ENCODE data around the gene SCMH1.

GRCh38 chr1:41144285-41144684, 97.8 kb downstream of the SCMH1 start:
- TF ChIP-seq, protein P1, sequence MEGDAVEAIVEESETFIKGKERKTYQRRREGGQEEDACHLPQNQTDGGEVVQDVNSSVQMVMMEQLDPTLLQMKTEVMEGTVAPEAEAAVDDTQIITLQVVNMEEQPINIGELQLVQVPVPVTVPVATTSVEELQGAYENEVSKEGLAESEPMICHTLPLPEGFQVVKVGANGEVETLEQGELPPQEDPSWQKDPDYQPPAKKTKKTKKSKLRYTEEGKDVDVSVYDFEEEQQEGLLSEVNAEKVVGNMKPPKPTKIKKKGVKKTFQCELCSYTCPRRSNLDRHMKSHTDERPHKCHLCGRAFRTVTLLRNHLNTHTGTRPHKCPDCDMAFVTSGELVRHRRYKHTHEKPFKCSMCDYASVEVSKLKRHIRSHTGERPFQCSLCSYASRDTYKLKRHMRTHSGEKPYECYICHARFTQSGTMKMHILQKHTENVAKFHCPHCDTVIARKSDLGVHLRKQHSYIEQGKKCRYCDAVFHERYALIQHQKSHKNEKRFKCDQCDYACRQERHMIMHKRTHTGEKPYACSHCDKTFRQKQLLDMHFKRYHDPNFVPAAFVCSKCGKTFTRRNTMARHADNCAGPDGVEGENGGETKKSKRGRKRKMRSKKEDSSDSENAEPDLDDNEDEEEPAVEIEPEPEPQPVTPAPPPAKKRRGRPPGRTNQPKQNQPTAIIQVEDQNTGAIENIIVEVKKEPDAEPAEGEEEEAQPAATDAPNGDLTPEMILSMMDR (IDR thresholded peaks at IDR 0.05), result no peak
- no peak for TF ChIP-seq KDM1A (IDR thresholded peaks at IDR 0.05; ENCODE audit: low read depth)
- no peak for TF ChIP-seq CBX8 (IDR thresholded peaks at IDR 0.05)
- no peak for TF ChIP-seq RAD21 (conservative IDR thresholded peaks at IDR 0.05 in 1 of 2, IDR thresholded peaks at IDR 0.05 in 1 of 2)
- no peak for TF ChIP-seq REST (IDR thresholded peaks at IDR 0.05)
